HG03025 (cell line): ENCODE results near the gene GUK1.
"Not testable (repeated sequence)": the region's sequence is repeated elsewhere in the genome, so short reads cannot be mapped to it uniquely, and the experiment has no call there.

Experiments
- ATAC-seq: cut with Tn5 transposase; IDR thresholded peaks from one replicate; pipeline ENCODE4 v1.9.1; 2021; ENCODE audit warnings: mild to moderate bottlenecking, moderate library complexity; ENCODE audit not compliant: unreplicated experiment, low FRiP score

GUK1 gene

GRCh38 chr1:228104526-228105269 lies 35.4 kb upstream of the GUK1 start:
- no peak for ATAC-seq

DNA sequence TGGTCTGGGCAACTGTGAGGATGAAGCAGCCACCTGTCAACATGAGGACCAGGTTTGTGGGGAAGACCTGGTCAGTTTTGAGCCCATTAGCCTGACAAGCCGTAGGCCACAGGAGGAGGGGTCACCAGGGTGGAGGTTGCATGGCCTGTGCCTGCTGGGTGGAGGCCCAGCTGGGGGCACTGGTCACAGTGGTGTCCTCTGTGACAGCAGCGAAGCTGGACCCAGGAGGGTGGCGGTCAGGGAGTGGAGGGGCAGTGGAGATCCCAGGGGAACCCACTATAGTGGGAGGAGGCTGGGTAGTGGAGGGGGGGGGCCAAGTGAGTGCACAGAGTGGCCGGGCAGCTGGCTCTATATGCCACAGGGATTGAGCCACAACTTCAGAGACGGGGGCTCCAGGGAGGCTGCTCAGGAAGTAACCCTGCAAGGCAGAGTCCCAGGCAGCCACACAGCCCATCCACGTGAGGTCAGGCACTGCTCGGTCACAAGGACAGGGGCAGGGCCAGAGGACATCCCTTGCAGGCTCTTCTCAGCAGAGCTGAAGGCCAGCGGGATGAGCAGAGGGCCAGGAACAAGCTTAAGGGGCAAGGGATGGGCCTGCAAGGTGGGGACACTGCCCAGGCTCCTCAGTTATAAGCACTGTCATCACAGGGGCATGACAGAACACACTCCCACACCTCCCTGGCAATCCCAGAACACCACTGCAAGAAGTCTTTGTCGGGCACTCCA lies 34.6 kb upstream of the GUK1 start:
- ATAC-seq, result no peak

DNA sequence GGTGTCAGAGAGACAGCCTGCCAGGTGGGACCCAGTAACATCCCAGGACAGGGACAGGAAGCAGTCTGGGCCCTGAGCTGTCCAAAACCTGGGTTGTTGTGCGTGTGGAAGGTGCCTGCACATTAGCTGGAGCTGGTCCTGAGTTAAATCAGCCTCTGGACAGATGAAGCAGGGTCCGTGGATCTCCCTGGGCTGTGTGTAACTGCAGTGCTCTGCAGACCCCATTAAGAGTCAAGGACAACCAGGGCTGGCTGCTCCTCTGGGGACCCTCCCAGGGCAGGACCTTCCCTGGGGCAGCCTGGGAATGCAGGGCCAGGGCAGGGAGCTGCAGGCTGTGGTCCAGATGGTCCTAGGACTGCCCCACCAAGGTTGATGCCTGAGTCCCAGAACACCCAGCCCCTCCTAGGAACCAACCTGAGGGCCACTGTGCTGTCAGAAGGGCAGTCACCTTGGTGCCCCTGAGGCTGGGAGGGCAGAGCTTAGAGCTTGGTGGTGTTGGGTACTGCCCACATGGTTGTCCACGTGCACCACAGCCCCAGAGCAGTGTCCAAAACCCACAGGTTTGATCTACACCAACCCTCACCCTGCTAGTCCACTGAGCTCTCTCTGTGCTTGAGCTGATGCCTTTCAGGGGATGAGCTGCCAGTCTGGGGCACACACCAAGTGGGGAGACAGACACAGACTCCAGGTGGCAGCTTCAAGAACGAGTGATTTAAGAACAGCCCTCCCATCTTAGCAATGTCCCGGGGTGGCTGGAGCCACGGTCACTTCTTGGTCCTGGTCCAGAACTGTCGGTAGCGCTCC lies 33.9 kb upstream of the GUK1 start:
- ATAC-seq, result no peak

- ATAC-seq, result no peak
Observed at GRCh38 chr1:228106800-228107054, 33.4 kb upstream of the GUK1 start.

GRCh38 chr1:228107636-228108035 lies 32.4 kb upstream of the GUK1 start:
- ATAC-seq, result no peak

- ATAC-seq, result no peak
Observed at GRCh38 chr1:228108055-228108690, 31.9 kb upstream of the GUK1 start.

DNA sequence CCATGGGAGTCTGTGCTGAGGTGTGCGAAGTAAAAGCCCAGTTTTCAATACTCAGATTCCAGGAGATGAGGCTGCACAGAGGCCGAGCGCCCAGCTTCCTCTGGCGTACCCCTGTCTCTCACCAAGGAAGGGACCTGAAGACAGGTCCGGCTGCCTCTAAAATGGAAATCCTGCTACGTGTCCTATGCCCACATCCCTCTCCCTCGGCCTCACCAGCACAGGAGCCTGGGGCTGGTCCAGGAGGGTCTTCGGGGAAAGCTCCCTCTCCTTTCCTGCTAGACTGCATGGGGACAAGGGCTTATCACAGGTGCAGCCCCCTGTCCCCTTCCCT lies 31.4 kb upstream of the GUK1 start:
- no peak for ATAC-seq

DNA sequence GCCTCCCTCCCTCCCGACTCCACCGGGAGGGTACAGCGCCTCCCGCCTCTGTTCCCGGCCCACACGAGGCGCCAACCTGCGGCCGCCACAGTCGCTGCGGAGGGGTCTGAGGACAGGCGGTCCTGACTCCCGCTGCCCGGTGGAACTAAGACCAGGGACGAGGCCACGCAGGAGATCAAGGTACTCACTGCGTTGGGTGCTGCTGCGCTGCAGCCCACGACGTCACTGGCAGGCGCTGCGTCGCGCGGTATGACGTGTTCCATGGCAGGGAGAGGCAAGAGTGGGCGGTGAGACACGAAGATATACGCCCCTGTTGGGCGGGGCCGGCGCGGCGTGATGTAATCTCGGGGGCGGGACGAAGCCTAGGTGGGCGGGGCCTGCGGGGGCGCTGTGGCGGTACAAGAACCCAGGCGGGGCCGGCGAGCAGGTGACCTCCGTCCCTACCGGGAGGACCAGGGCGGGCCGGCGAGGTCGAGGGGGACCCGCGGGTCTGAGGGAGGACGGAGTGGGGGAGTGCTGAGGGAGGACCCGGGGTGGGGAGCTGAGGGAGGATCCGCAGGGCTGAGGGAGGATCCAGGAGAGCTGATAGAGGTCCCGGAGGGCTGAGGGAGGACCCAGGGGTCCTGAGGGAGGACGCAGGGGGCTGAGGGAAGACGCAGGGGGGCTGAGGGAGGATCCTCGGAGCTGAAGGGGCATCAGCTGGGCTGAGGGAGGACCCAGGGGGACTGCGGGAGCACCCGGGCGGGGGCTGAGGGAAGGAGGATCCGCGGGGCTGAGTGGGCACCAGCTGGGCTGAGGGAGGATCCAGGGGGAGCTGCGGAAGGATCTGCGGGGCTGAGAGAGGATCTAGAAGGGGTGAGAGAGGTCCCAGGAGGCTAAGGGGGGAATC lies 30.8 kb upstream of the GUK1 start, which contains the start of gene MRPL55:
Gene MRPL55 (minus strand): TSS at position 227 of the 889 bp plus-strand sequence. CDS start 1,039 bp downstream, outside the sequence.
- ATAC-seq, result peak; percentile 86

DNA sequence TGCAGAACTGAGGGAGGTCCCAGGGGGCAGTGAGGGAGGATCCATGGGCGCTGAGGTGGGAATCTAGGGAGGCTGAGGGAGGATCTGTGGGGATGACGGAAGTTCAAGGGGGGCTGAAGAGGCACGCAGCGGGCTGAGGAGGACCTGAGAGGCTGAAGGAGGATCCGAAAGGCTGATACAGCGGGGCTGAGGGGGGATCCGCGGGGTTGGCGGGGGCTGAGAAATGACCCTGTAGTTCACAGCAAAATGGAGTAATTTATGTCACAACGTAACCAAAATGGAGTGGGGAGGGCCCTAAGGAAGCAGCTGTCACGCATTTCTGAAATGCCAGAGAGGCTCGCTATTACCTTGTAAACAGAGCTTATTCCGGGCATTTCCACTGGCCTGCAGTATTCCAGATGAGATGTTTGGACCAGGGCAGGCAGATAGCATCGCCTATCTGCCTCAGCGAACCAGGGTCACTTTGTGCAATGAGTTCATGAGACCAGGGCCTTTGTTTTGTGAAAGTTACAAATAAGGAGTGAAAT lies 30.1 kb upstream of the GUK1 start:
- peak; percentile 8 for ATAC-seq

GRCh38 chr1:228110556-228110955 lies 29.5 kb upstream of the GUK1 start:
- ATAC-seq, result no peak

DNA sequence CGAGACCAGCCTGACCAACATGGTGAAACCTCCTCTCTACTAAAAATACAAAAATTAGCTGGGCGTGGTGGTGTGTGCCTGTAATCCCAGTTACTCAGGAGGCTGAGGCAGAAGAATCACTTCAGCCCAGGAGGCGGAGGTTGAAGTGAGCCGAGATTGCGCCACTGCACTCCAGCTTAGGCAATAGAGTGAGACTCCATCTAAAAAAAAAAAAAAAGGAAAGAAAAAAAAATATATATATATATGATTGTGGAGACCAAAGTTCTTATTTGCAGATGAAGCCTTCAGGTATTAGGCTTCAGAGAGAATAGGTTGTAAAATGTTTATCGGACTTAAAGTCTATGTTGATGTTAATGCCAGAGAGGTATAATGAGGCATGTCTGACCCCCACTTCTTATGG lies 28.8 kb upstream of the GUK1 start:
- not testable (repeated sequence) for ATAC-seq

DNA sequence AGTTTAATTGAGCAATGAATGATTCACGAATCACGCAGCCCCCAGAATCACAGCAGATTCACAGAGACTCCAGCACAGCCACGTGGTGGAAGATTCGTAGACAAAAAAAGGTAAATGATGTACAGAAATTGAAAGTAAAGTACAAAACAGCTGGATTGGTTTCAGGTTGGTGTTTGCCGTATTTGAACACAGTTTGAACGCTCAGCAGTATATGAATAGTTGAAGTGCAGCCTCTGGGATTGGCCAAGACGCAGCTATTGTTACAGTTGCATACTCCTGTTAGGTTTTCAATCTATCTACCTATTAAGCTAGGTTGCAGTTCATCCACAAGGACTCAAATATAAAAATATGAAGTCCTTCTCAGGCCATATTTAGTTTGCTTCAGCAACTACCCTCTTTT lies 27.9 kb upstream of the GUK1 start:
- ATAC-seq, result no peak

- ATAC-seq, result no peak
Observed at GRCh38 chr1:228112617-228113016, 27.5 kb upstream of the GUK1 start.

GRCh38 chr1:228114827-228115226 lies 25.3 kb upstream of the GUK1 start:
- ATAC-seq, result no peak

- no peak for ATAC-seq
Observed at GRCh38 chr1:228117335-228117734, 22.7 kb upstream of the GUK1 start.

DNA sequence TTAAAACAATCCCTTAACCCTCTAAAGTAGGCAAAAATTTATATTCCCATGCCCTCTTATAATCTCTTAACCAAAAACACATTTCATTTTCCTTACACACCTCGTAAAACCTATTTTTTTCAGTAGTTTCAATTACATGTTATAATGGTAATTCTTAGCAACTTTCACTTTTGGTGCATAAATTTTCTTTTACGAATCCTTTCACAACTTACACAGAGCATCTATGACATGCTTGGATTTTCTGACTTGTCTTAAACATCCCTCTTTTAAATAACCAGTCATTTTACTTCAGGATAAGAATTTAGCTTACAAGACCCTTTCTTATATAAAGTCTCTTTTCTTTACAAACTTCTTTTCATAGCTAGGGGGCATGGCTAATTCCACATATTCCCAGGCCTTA lies 22.0 kb upstream of the GUK1 start:
- ATAC-seq, result no peak

DNA sequence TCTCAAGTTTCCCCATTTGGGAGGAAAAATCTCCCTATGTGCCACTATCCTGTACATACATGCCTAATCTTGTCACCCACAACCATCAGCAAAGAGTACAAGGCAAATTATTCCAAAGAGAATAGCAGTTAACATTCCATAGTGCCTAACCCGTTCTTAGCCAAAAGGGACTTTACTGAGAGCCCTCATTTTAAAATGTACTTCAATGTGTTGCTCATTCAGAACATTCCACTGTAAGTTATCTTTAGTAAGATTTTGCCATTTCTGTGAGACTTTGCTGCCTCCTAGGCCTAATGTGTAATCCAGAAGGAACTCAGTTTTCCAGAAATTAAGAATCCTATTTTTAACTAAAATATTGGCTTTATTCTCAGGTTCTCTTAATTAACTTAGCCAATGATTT lies 19.7 kb upstream of the GUK1 start:
- no peak for ATAC-seq

- ATAC-seq, result no peak
Observed at GRCh38 chr1:228120857-228121489, 19.1 kb upstream of the GUK1 start.

GRCh38 chr1:228122921-228123441 lies 17.1 kb upstream of the GUK1 start:
- ATAC-seq, result no peak
